Stomach (tissue), 4 donors: Measurements from ENCODE around the gene ZFP92.

ENCODE experiments used
- CTCF ChIP-seq, 7 experiments: fragments of 450-650 bp in 4 of 7; fragments of 200-600 bp in 3 of 7; sonication (generic) in 3 of 7; IDR thresholded peaks; one replicate each; pipeline ENCODE4 v1.5.1; 2016 to 2019; ENCODE audit warnings: antibody characterized with exemption in 7 of 7, control low read depth in 2 of 7, mild to moderate bottlenecking in 1 of 7
- EP300 ChIP-seq: sonication (generic); formaldehyde crosslinking; IDR thresholded peaks from one replicate; pipeline ENCODE4 v1.6.1; 2017; ENCODE audit warnings: antibody characterized with exemption
- POLR2A ChIP-seq, 4 donors: fragments of 450-650 bp; IDR thresholded peaks; one replicate each; pipeline ENCODE4 v1.6.1; 2016; ENCODE audit warnings: antibody characterized with exemption in 4 of 4, control low read depth in 2 of 4, mild to moderate bottlenecking in 1 of 4, moderate library complexity in 1 of 4
- POLR2AphosphoS5 ChIP-seq, 3 donors: sonication (generic); formaldehyde crosslinking; IDR thresholded peaks; one replicate each; pipeline ENCODE4 v1.6.1; 2016; ENCODE audit warnings: antibody characterized with exemption in 3 of 3

GRCh38 chrX:153410888-153411254 lies 401 bp upstream of the ZFP92 start:
- TF ChIP-seq POLR2A (IDR thresholded peaks at IDR 0.05) (no peak), CTCF (IDR thresholded peaks at IDR 0.05) (no peak), POLR2AphosphoS5 (IDR thresholded peaks at IDR 0.05) (no peak), EP300 (no peak)
